ENCODE results near the gene EHD4. TPM values are rescaled to one million over a fixed set of nuclear protein-coding genes. Genes with fewer than 3 reads are reported as not detected.

The EHD4 gene
- total RNA-seq, 1 donor from 2014 or later, result 42.6 TPM

DNA sequence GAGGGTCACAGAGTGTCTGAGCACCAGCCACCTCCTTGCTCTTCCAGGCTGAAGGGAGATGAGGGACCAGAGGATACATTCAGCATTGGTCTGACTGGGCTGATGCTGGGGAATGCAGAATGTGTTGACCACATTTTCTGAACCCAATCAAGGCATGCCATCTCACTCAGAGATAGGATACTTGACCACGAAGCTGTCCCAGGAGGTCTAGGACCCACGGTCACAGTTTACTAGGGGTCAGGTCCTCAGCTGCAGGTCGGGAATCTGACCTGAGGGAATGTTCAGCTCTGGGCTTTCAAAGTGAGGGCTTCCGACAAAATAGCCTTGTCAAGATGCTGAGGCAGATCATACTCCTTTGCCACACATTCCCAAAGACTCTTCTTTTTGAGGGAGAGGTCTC is 28.9 kb upstream of the EHD4 start:
- ChIA-PET POLR2A (no interaction called here), CTCF (interaction anchor here (0.9 kb wide), 1 partner anchor 11 kb away, joined by 4 read pairs; no protein-coding TSS in a partner anchor)
- Mint-ChIP-seq H3K36me3 (ENCODE audit: low read depth) (no peaks in the 10 kb centered on the region), H3K4me3 (no peak overlapping the region), H3K9me3 (no peaks in the 10 kb centered on the region), H3K4me1 (peaks cover 8% of the 10 kb centered on the region), H3K27me3 (peaks cover 23% of the 10 kb centered on the region), H3K27ac (no peak overlapping the region)
- DNase-seq, result no peak
- ATAC-seq (ENCODE audit: low read depth), result no peak
- intact Hi-C loops (cut with micrococcal nuclease), result no loop called here
- TF ChIP-seq CTCF (IDR thresholded peaks at IDR 0.05), result no peak

DNA sequence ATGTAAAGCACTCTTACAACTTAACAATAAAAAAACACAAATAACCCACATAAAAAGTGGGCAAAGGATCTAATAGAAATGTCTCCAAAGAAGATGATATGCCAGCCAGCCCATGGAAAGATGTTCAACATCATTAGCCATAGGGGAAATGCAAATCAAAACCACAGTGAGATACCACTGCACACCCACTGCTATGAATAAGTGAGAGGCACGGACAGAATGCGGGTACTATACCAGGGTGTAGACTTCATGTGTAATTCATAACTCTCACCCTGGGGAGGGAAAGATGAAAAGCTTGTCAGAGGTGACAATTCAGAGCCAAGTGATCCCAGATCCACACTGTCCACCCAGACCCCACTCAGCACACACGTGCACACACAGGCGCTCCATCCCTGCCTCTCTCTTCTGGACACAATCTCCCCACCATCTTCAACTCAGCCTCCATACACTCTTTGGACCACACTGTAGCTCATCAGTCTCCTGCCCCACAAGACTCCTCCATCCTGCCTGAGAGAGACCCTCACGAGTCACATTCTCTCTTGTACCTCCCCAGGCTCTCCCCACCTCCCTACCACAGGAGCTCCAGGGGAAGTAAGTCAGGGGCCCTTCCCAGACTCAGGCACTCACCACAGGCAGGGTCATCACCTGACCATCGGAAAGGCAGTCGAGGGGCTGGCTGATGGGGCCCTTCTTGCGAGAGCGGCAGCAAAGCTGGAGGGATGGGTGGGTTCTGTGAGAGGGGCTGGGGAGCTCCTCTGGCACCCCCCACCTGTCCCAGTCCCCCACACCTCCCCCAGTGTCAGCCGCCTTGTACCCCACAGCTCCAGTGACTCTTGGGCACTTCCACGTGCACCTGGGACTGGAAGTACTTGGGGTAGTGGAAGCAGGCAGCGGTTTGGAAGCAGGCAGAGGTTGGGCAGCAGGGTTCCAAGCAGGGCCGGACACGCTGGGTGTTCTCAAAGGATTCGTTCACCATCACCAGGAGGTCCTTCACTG is 27.2 kb upstream of the EHD4 start:
- CTCF ChIA-PET, result interaction anchor here (0.6 to 2.0 kb wide), 3 partner anchors 10 to 84 kb away, joined by 3 to 7 read pairs (median 4); no protein-coding TSS in a partner anchor
- H3K4me3 Mint-ChIP-seq, result no peak overlapping the region

DNA sequence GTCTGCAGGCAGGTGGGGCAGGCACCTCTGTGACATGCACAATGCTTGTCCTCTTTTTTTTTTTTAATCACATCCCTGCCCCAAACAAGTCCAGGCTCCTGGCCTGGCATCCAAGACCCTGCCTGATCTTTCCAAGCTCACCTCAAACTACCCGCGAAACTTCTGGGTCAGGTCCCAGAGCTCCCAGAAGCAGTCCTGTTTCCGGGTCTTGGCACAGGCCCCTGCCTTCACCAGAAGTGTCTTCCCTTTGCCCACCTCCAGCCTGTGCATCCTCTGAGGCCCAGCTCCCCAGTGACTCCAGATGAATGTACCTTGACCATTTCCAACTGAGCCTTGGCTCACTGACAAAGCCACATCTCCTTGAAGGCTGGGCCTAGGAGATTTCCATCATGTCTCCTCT is 25.5 kb upstream of the EHD4 start:
- Mint-ChIP-seq H3K27ac (no peak overlapping the region), H3K9me3 (no peaks in the 10 kb centered on the region), H3K27me3 (peaks cover 20% of the 10 kb centered on the region), H3K4me3 (no peak overlapping the region), H3K36me3 (ENCODE audit: low read depth) (no peaks in the 10 kb centered on the region), H3K4me1 (peaks cover 8% of the 10 kb centered on the region)
- POLR2A ChIA-PET, result no interaction called here
- CTCF ChIA-PET, result interaction anchor here (2.0 kb wide), 1 partner anchor 8 kb away, joined by 7 read pairs; no protein-coding TSS in a partner anchor
- ATAC-seq (ENCODE audit: low read depth), result no peak
- no peak for DNase-seq
- intact Hi-C loops (cut with micrococcal nuclease), result no loop called here
- TF ChIP-seq CTCF (IDR thresholded peaks at IDR 0.05), result no peak

More for the DNA sequence above, 27.2 kb upstream of the EHD4 start:
- Mint-ChIP-seq H3K9me3 (no peaks in the 10 kb centered on the region), H3K4me1 (peaks cover 8% of the 10 kb centered on the region), H3K27me3 (peaks cover 20% of the 10 kb centered on the region), H3K36me3 (ENCODE audit: low read depth) (no peaks in the 10 kb centered on the region), H3K27ac (no peak overlapping the region)
- TF ChIP-seq CTCF (IDR thresholded peaks at IDR 0.05), result no peak
- intact Hi-C loops (cut with micrococcal nuclease), result no loop called here
- DNase-seq (no peak), ATAC-seq (ENCODE audit: low read depth) (no peak)
- POLR2A ChIA-PET, result interaction anchor here (0.6 kb wide), 1 partner anchor 38 kb away, joined by 4 read pairs; no protein-coding TSS in a partner anchor

- intact Hi-C loops (cut with micrococcal nuclease), result no loop called here
- H3K4me3 Mint-ChIP-seq, result no peak overlapping the region
- ATAC-seq (ENCODE audit: low read depth), result no peak
Measured at GRCh38 chr15:41996921-41997592, 24.7 kb upstream of the EHD4 start.

More at GRCh38 chr15:41996921-41997592, 24.7 kb upstream of the EHD4 start:
- POLR2A ChIA-PET, result no interaction called here
- Mint-ChIP-seq H3K4me1 (peaks cover 8% of the 10 kb centered on the region), H3K36me3 (ENCODE audit: low read depth) (no peaks in the 10 kb centered on the region), H3K27ac (no peak overlapping the region), H3K27me3 (peaks cover 20% of the 10 kb centered on the region), H3K9me3 (no peaks in the 10 kb centered on the region)
- no peak for TF ChIP-seq CTCF (IDR thresholded peaks at IDR 0.05)
- no peak for DNase-seq
- CTCF ChIA-PET, result interaction anchor here (0.9 to 2.0 kb wide), 2 partner anchors 7 to 87 kb away, joined by 3 to 7 read pairs; no protein-coding TSS in a partner anchor
